PC-9 (cell line): ENCODE results near the gene ACHE.

Source experiments
- EZH2 ChIP-seq: fragments of 200-600 bp; sonication (generic); IDR thresholded peaks from 2 replicates; pipeline ENCODE4 v1.8.0; 2017; ENCODE audit warnings: antibody characterized with exemption, low read depth
- TF ChIP-seq, protein P1 (sequence below): fragments of 200-600 bp; sonication (generic); conservative IDR thresholded peaks from 2 replicates; pipeline ENCODE4 v1.6.1; 2017; ENCODE audit warnings: mixed run types, antibody characterized with exemption, mild to moderate bottlenecking, moderate library complexity

GRCh38 chr7:100879685-100880261 lies 15.9 kb downstream of the ACHE start:
- TF ChIP-seq, protein P1, sequence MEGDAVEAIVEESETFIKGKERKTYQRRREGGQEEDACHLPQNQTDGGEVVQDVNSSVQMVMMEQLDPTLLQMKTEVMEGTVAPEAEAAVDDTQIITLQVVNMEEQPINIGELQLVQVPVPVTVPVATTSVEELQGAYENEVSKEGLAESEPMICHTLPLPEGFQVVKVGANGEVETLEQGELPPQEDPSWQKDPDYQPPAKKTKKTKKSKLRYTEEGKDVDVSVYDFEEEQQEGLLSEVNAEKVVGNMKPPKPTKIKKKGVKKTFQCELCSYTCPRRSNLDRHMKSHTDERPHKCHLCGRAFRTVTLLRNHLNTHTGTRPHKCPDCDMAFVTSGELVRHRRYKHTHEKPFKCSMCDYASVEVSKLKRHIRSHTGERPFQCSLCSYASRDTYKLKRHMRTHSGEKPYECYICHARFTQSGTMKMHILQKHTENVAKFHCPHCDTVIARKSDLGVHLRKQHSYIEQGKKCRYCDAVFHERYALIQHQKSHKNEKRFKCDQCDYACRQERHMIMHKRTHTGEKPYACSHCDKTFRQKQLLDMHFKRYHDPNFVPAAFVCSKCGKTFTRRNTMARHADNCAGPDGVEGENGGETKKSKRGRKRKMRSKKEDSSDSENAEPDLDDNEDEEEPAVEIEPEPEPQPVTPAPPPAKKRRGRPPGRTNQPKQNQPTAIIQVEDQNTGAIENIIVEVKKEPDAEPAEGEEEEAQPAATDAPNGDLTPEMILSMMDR: no peak
- TF ChIP-seq EZH2: no peak
